GM18502 (cell line): ENCODE data around the gene RYR3.

Experiments
- ATAC-seq: cut with Tn5 transposase; IDR thresholded peaks from one replicate; pipeline ENCODE4 v1.9.1; 2021; ENCODE audit warnings: mild to moderate bottlenecking; ENCODE audit not compliant: unreplicated experiment, poor library complexity

Gene RYR3

GRCh38 chr15:33623010-33623409 is 312.2 kb downstream of the RYR3 start:
- ATAC-seq = no peak

GRCh38 chr15:33624439-33624838 is 313.7 kb downstream of the RYR3 start:
- ATAC-seq = no peak

GRCh38 chr15:33629647-33630046 is 318.9 kb downstream of the RYR3 start:
- ATAC-seq = no peak

GRCh38 chr15:33636234-33636633 is 325.5 kb downstream of the RYR3 start:
- no peak for ATAC-seq

- ATAC-seq = no peak
Measured at GRCh38 chr15:33636958-33637357, 326.2 kb downstream of the RYR3 start.

- no peak for ATAC-seq
Measured at GRCh38 chr15:33638453-33638852, 327.7 kb downstream of the RYR3 start.

- no peak for ATAC-seq
Measured at GRCh38 chr15:33639051-33639450, 328.3 kb downstream of the RYR3 start.

GRCh38 chr15:33639456-33639855 is 328.7 kb downstream of the RYR3 start:
- ATAC-seq = no peak

- no peak for ATAC-seq
Measured at GRCh38 chr15:33639978-33640377, 329.2 kb downstream of the RYR3 start.

- ATAC-seq = no peak
Measured at GRCh38 chr15:33641069-33641468, 330.3 kb downstream of the RYR3 start.

GRCh38 chr15:33644304-33644703 is 333.5 kb downstream of the RYR3 start:
- ATAC-seq = no peak

GRCh38 chr15:33646744-33647143 is 336.0 kb downstream of the RYR3 start:
- no peak for ATAC-seq

GRCh38 chr15:33649217-33649933 is 338.6 kb downstream of the RYR3 start:
- no peak for ATAC-seq

- no peak for ATAC-seq
Measured at GRCh38 chr15:33654860-33655259, 344.1 kb downstream of the RYR3 start.

- no peak for ATAC-seq
Measured at GRCh38 chr15:33655488-33655887, 344.7 kb downstream of the RYR3 start.

GRCh38 chr15:33656168-33656567 is 345.4 kb downstream of the RYR3 start:
- no peak for ATAC-seq

- ATAC-seq = no peak
Measured at GRCh38 chr15:33660151-33660550, 349.4 kb downstream of the RYR3 start.

GRCh38 chr15:33662014-33662413 is 351.2 kb downstream of the RYR3 start:
- ATAC-seq = no peak

GRCh38 chr15:33664947-33665346 is 354.2 kb downstream of the RYR3 start:
- no peak for ATAC-seq

GRCh38 chr15:33670567-33670966 is 359.8 kb downstream of the RYR3 start:
- no peak for ATAC-seq

- peak; percentile 92 for ATAC-seq
Measured at GRCh38 chr15:33671456-33671855, 360.7 kb downstream of the RYR3 start.

- ATAC-seq = no peak
Measured at GRCh38 chr15:33675246-33675645, 364.5 kb downstream of the RYR3 start.
